ENCODE measurements around the gene RNF213. TPM values are rescaled to one million over a fixed set of nuclear protein-coding genes. Genes with fewer than 3 reads are reported as not detected.

Gene RNF213
- polyA plus RNA-seq, 1 of the 3 experiments (the other 2 are of a cell fraction), result 57.5 TPM

- DNase-seq, result no peak
- H3K9ac ChIP-seq, result no peak overlapping the region
- H3K27me3 ChIP-seq (ENCODE audit: insufficient read depth), result no peaks in the 10 kb centered on the region
- no peak overlapping the region for H2AFZ ChIP-seq (ENCODE audit: low read depth)
- H3K9me3 ChIP-seq, result peaks cover 10% of the 10 kb centered on the region; the same call in 1 of the 2 replicates
- POLR2A ChIA-PET, result no interaction called here
- CTCF ChIA-PET, result interaction anchor here (1.2 to 2.0 kb wide), 3 partner anchors 126 to 144 kb away, joined by 3 to 8 read pairs (median 5); partner anchors contain the start of gene GAA
- H3F3A ChIP-seq (replicated peaks; ENCODE audit: insufficient read depth), result no peaks in the 10 kb centered on the region
- no peaks in the 10 kb centered on the region for H3K79me2 ChIP-seq (ENCODE audit: insufficient read depth)
- H3K4me1 ChIP-seq (ENCODE audit: control insufficient read depth in 1 of 2, insufficient read depth in 2 of 2, low read depth in 1 of 2, low read length in 1 of 2), result no peaks in the 10 kb centered on the region; a peak in 1 of 4 replicates
- H3K4me3 ChIP-seq (ENCODE audit: low read depth in 2 of 2, low read length in 1 of 2), result no peak overlapping the region
- no peak overlapping the region for H3K4me2 ChIP-seq
- 95% methylated on average over 4 of the region's 4 CpGs for WGBS (ENCODE audit: low lambda C conversion rate)
- H3K27ac ChIP-seq (ENCODE audit: low read depth in 2 of 2, low read length in 1 of 2), result no peak overlapping the region
- no peaks in the 10 kb centered on the region for H4K20me1 ChIP-seq (ENCODE audit: insufficient read depth)
- H3K9me2 ChIP-seq, result no peaks in the 10 kb centered on the region
- TF ChIP-seq POLR2AphosphoS5 (IDR thresholded peaks at IDR 0.05; ENCODE audit: low read depth, low read length) (no peak), EP300 (IDR thresholded peaks at IDR 0.05; ENCODE audit: borderline replicate concordance in 1 of 2, low read depth in 1 of 2, low read length in 1 of 2) (no peak), NFIC (IDR thresholded peaks at IDR 0.05; ENCODE audit: borderline replicate concordance) (no peak), GABPA (IDR thresholded peaks at IDR 0.05; ENCODE audit: low read depth) (no peak), JUND (IDR thresholded peaks at IDR 0.05) (no peak), FOXM1 (IDR thresholded peaks at IDR 0.05; ENCODE audit: low read depth) (no peak), RCOR1 (IDR thresholded peaks at IDR 0.05; ENCODE audit: low read length) (no peak), YY1 (IDR thresholded peaks at IDR 0.05; ENCODE audit: low read depth) (no peak)
- TF ChIP-seq, protein P1, sequence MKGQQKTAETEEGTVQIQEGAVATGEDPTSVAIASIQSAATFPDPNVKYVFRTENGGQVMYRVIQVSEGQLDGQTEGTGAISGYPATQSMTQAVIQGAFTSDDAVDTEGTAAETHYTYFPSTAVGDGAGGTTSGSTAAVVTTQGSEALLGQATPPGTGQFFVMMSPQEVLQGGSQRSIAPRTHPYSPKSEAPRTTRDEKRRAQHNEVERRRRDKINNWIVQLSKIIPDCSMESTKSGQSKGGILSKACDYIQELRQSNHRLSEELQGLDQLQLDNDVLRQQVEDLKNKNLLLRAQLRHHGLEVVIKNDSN (IDR thresholded peaks at IDR 0.05; ENCODE audit: borderline replicate concordance, low read depth), result no peak
- peaks cover 5 to 29% of the 10 kb centered on the region in 2 experiments for H3K36me3 ChIP-seq (replicated peaks in 1 of 2; ENCODE audit: control insufficient read depth in 1 of 2, insufficient read depth in 2 of 2, low read length in 1 of 2)
These were observed 33.5 kb upstream of the RNF213 start for GRCh38 chr17:80227156-80227555.

DNA sequence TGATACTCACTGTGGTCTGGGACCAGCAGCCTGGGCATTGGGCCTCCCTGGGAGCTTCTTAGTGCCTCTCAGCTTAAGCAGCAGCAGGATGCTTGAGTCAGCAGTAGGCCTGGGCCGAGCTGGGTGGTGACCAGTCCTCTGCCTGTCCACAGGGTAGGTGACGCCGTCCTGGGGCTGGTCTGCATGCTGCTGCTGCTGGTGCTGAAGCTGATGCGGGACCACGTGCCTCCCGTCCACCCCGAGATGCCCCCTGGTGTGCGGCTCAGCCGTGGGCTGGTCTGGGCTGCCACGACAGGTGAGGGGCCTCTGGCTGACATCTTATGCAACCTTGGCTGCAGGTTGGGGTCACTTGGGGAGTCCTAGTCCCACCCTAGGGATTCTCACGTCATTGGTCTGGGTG is 33.0 kb upstream of the RNF213 start:
- Histone ChIP-seq H3K4me1 (ENCODE audit: control insufficient read depth in 1 of 2, insufficient read depth in 2 of 2, low read depth in 1 of 2, low read length in 1 of 2) (no peaks in the 10 kb centered on the region), H2AFZ (ENCODE audit: low read depth) (no peak overlapping the region), H3K27me3 (ENCODE audit: insufficient read depth) (no peaks in the 10 kb centered on the region), H3K9ac (no peak overlapping the region), H3K27ac (ENCODE audit: low read depth in 2 of 2, low read length in 1 of 2) (no peak overlapping the region), H3K9me2 (no peaks in the 10 kb centered on the region), H3K9me3 (peaks cover 15% of the 10 kb centered on the region), H3K4me2 (no peak overlapping the region), H4K20me1 (ENCODE audit: insufficient read depth) (no peaks in the 10 kb centered on the region), H3K36me3 (replicated peaks in 1 of 2; ENCODE audit: control insufficient read depth in 1 of 2, insufficient read depth in 2 of 2, low read length in 1 of 2) (peaks cover 5 to 35% of the 10 kb centered on the region in 2 experiments), H3K79me2 (ENCODE audit: insufficient read depth) (no peaks in the 10 kb centered on the region), H3K4me3 (ENCODE audit: low read depth in 2 of 2, low read length in 1 of 2) (no peak overlapping the region), H3F3A (replicated peaks; ENCODE audit: insufficient read depth) (no peaks in the 10 kb centered on the region)
- WGBS (ENCODE audit: low lambda C conversion rate), result 100% methylated on average over 10 of the region's 11 CpGs
- TF ChIP-seq ELF1 (IDR thresholded peaks at IDR 0.05) (no peak), POLR2AphosphoS5 (IDR thresholded peaks at IDR 0.05; ENCODE audit: low read depth, low read length) (no peak), RFX5 (IDR thresholded peaks at IDR 0.05; ENCODE audit: low read length) (no peak), FOXM1 (IDR thresholded peaks at IDR 0.05; ENCODE audit: low read depth) (no peak), MEF2A (IDR thresholded peaks at IDR 0.05; ENCODE audit: borderline replicate concordance, low read depth) (no peak), RAD21 (IDR thresholded peaks at IDR 0.05; ENCODE audit: low read length) (no peak), IRF3 (IDR thresholded peaks at IDR 0.05; ENCODE audit: low read depth, low read length) (no peak)
- TF ChIP-seq, protein P2, sequence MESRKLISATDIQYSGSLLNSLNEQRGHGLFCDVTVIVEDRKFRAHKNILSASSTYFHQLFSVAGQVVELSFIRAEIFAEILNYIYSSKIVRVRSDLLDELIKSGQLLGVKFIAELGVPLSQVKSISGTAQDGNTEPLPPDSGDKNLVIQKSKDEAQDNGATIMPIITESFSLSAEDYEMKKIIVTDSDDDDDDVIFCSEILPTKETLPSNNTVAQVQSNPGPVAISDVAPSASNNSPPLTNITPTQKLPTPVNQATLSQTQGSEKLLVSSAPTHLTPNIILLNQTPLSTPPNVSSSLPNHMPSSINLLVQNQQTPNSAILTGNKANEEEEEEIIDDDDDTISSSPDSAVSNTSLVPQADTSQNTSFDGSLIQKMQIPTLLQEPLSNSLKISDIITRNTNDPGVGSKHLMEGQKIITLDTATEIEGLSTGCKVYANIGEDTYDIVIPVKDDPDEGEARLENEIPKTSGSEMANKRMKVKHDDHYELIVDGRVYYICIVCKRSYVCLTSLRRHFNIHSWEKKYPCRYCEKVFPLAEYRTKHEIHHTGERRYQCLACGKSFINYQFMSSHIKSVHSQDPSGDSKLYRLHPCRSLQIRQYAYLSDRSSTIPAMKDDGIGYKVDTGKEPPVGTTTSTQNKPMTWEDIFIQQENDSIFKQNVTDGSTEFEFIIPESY (IDR thresholded peaks at IDR 0.05; ENCODE audit: borderline replicate concordance, low read depth), result no peak
- TF ChIP-seq, protein P3, sequence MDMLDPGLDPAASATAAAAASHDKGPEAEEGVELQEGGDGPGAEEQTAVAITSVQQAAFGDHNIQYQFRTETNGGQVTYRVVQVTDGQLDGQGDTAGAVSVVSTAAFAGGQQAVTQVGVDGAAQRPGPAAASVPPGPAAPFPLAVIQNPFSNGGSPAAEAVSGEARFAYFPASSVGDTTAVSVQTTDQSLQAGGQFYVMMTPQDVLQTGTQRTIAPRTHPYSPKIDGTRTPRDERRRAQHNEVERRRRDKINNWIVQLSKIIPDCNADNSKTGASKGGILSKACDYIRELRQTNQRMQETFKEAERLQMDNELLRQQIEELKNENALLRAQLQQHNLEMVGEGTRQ (IDR thresholded peaks at IDR 0.05; ENCODE audit: borderline replicate concordance, low read depth, low read length), result no peak
- ChIA-PET POLR2A (no interaction called here), CTCF (interaction anchor here (1.2 to 2.0 kb wide), 3 partner anchors 127 to 145 kb away, joined by 3 to 8 read pairs (median 5); partner anchors contain the start of gene GAA)
- DNase-seq, result no peak

Measured in SK-N-SH (cell line).